H1 (cell line): ENCODE data around the gene GALK1. TPM values are rescaled to one million over a fixed set of nuclear protein-coding genes. Genes with fewer than 3 reads are reported as not detected.

Experiments used
- CTCF ChIA-PET: fragments of 300-600 bp; sonication (Branson Sonifier 250); formaldehyde crosslinking; loops from one replicate; lab custom pipeline; 2021; ENCODE audit not compliant: partially characterized antibody; lab: Charles Lee
- POLR2A ChIA-PET: fragments of 300-600 bp; sonication (Branson Sonifier 250); formaldehyde crosslinking; loops from one replicate; lab custom pipeline; 2021; ENCODE audit warnings: inconsistent platforms; ENCODE audit not compliant: partially characterized antibody; lab: Charles Lee
- DNase-seq, 2 experiments: peaks; one replicate each; pipeline versions ENCODE4 v3.0.0 to v3.0.0-alpha.2; 2010 to 2022; ENCODE audit warnings: low spot score in 2 of 2, low read depth in 1 of 2, mixed read lengths in 1 of 2
- FAIRE-seq: peaks from 2 replicates; lab custom pipeline; 2011; peaks lifted over from hg19 to GRCh38; lab: Jason Lieb, UNC
- H2AFZ ChIP-seq: 2 replicates; pipeline ENCODE4 v1.8.1; 2012; ENCODE audit warnings: low read length, inconsistent platforms
- H2AK5ac ChIP-seq: 2 replicates; pipeline ENCODE4 v1.6.1; 2013; ENCODE audit warnings: low read depth, low read length
- H2BK120ac ChIP-seq: replicated peaks from 2 replicates; pipeline ENCODE3; 2013; ENCODE audit warnings: low read depth, low read length, inconsistent platforms
- H2BK12ac ChIP-seq: 2 replicates; pipeline ENCODE4 v1.6.1; 2013; ENCODE audit warnings: low read depth, low read length
- H2BK15ac ChIP-seq: 2 replicates; pipeline ENCODE4 v1.6.1; 2013; ENCODE audit warnings: low read length
- H2BK20ac ChIP-seq: 2 replicates; pipeline ENCODE4 v1.6.1; 2013; ENCODE audit warnings: low read length
- H2BK5ac ChIP-seq: 2 replicates; pipeline ENCODE4 v1.6.1; 2013; ENCODE audit warnings: low read depth, low read length
- H3K14ac ChIP-seq: 2 replicates; pipeline ENCODE4 v1.6.1; 2013; ENCODE audit warnings: inconsistent platforms; ENCODE audit not compliant: insufficient read length
- H3K18ac ChIP-seq: 2 replicates; pipeline ENCODE4 v1.6.1; 2013; ENCODE audit warnings: low read length; ENCODE audit errors: extremely low read depth
- H3K23ac ChIP-seq: 2 replicates; pipeline ENCODE4 v1.6.1; 2013; ENCODE audit warnings: inconsistent platforms; ENCODE audit not compliant: insufficient read length
- H3K23me2 ChIP-seq: 2 replicates; pipeline ENCODE4 v1.6.1; 2013; ENCODE audit warnings: low read depth, low read length
- H3K27ac ChIP-seq: 2 replicates; pipeline ENCODE4 v1.6.1; 2011; ENCODE audit warnings: low read depth, low read length, inconsistent platforms
- H3K27me3 ChIP-seq, 4 experiments: replicated peaks in 1 of 4; 1 replicate in 1 of 4; 2 replicates in 3 of 4; pipeline versions ENCODE4 v1.6.1 to v1.8.1; 2011 to 2013; ENCODE audit warnings: low read length in 3 of 4, mild to moderate bottlenecking in 3 of 4, inconsistent platforms in 2 of 4, mixed read lengths in 2 of 4, moderate library complexity in 1 of 4; ENCODE audit not compliant: control insufficient read depth in 3 of 4, insufficient read depth in 3 of 4; ENCODE audit errors: extremely low read depth in 1 of 4
- H3K36me3 ChIP-seq, 4 experiments: 2 replicates each; pipeline versions ENCODE4 v1.6.1 to v1.8.1; 2011 to 2013; ENCODE audit warnings: mild to moderate bottlenecking in 4 of 4, low read length in 3 of 4, moderate library complexity in 2 of 4, control low read depth in 1 of 4, inconsistent platforms in 1 of 4; ENCODE audit not compliant: insufficient read depth in 4 of 4, control insufficient read depth in 2 of 4
- H3K4ac ChIP-seq: replicated peaks from 2 replicates; pipeline ENCODE3; 2013; ENCODE audit warnings: low read length, low read depth, mixed read lengths, inconsistent platforms; ENCODE audit not compliant: insufficient read length
- H3K4me1 ChIP-seq, 4 experiments: replicated peaks in 1 of 4; 1 replicate in 1 of 4; 2 replicates in 3 of 4; pipeline versions ENCODE4 v1.6.1 to v1.8.1; 2011 to 2013; ENCODE audit warnings: low read length in 3 of 4, inconsistent platforms in 2 of 4, mixed read lengths in 1 of 4; ENCODE audit not compliant: insufficient read depth in 4 of 4, control insufficient read depth in 3 of 4
- H3K4me2 ChIP-seq, 2 experiments: 2 replicates each; pipeline versions ENCODE4 v1.6.1 to v1.8.1; 2011 to 2013; ENCODE audit warnings: low read depth in 2 of 2, low read length in 2 of 2, control low read depth in 1 of 2, inconsistent platforms in 1 of 2, mild to moderate bottlenecking in 1 of 2; ENCODE audit not compliant: insufficient read depth in 1 of 2
- H3K4me3 ChIP-seq, 4 experiments: fragments of 200-600, 300-600 bp in 1 of 4; sonication (generic), shearing (Covaris generic), sonication (Bioruptor Twin) in 1 of 4; 2 replicates each; pipeline versions ENCODE4 v1.5.1 to v1.8.1; 2011 to 2016; ENCODE audit warnings: low read length in 4 of 4, low read depth in 3 of 4, control low read depth in 2 of 4, inconsistent platforms in 2 of 4, mild to moderate bottlenecking in 2 of 4, mixed read lengths in 1 of 4, moderate library complexity in 1 of 4; ENCODE audit not compliant: insufficient read depth in 2 of 4; ENCODE audit errors: extremely low read depth in 1 of 4
- H3K56ac ChIP-seq: replicated peaks from 2 replicates; pipeline ENCODE3; 2013; ENCODE audit warnings: low read depth, mild to moderate bottlenecking, mixed read lengths, low read length, inconsistent platforms; ENCODE audit not compliant: insufficient read length
- H3K79me1 ChIP-seq: 2 replicates; pipeline ENCODE4 v1.6.1; 2013; ENCODE audit warnings: low read depth, low read length, control low read depth
- H3K79me2 ChIP-seq, 2 experiments: 2 replicates each; pipeline versions ENCODE4 v1.6.1 to v1.8.1; 2012 to 2013; ENCODE audit warnings: low read length in 2 of 2, mild to moderate bottlenecking in 2 of 2, inconsistent platforms in 1 of 2; ENCODE audit not compliant: insufficient read depth in 2 of 2, control insufficient read depth in 1 of 2
- H3K9ac ChIP-seq, 4 experiments: replicated peaks in 1 of 4; 1 replicate in 1 of 4; 2 replicates in 3 of 4; pipeline versions ENCODE4 v1.6.1 to v1.8.1; 2011 to 2013; ENCODE audit warnings: low read depth in 3 of 4, low read length in 3 of 4, control low read depth in 2 of 4, mild to moderate bottlenecking in 2 of 4, moderate library complexity in 2 of 4, inconsistent platforms in 1 of 4; ENCODE audit errors: extremely low read depth in 1 of 4
- H3K9me3 ChIP-seq, 2 experiments: 2 replicates each; pipeline versions ENCODE4 v1.6.1 to v1.8.1; 2012 to 2013; ENCODE audit warnings: mild to moderate bottlenecking in 2 of 2, moderate library complexity in 2 of 2, control low read depth in 1 of 2, inconsistent platforms in 1 of 2, low read depth in 1 of 2, low read length in 1 of 2, mixed read lengths in 1 of 2; ENCODE audit not compliant: insufficient read depth in 2 of 2
- H4K20me1 ChIP-seq, 2 experiments: replicated peaks in 1 of 2; 2 replicates each; pipeline versions ENCODE3 to v1.8.1; 2011 to 2013; ENCODE audit warnings: inconsistent platforms in 2 of 2, low read length in 2 of 2, mild to moderate bottlenecking in 1 of 2; ENCODE audit not compliant: insufficient read depth in 2 of 2, control insufficient read depth in 1 of 2
- H4K5ac ChIP-seq: 2 replicates; pipeline ENCODE4 v1.6.1; 2013; ENCODE audit warnings: low read length, low read depth, mixed read lengths, inconsistent platforms; ENCODE audit not compliant: insufficient read length
- H4K8ac ChIP-seq: 2 replicates; pipeline ENCODE4 v1.8.0; 2013; ENCODE audit warnings: mild to moderate bottlenecking, moderate library complexity, low read length, inconsistent platforms; ENCODE audit not compliant: insufficient read depth; ENCODE audit errors: extremely low read depth
- H4K91ac ChIP-seq: replicated peaks from 2 replicates; pipeline ENCODE3; 2013; ENCODE audit warnings: low read length, mixed read lengths, inconsistent platforms; ENCODE audit not compliant: insufficient read length
- EZH2 ChIP-seq: fragments of 200-600 bp; sonication (generic); IDR thresholded peaks from 2 replicates; pipeline ENCODE4 v1.7.1; 2012; ENCODE audit warnings: low read depth, mild to moderate bottlenecking, moderate library complexity, low read length, inconsistent platforms; ENCODE audit not compliant: severe bottlenecking
- POLR2AphosphoS5 ChIP-seq: IDR thresholded peaks from 2 replicates; pipeline ENCODE4 v1.6.1; 2011; ENCODE audit warnings: low read depth, low read length
- RAD21 ChIP-seq, 2 experiments: IDR thresholded peaks in 1 of 2; conservative IDR thresholded peaks in 1 of 2; 2 replicates each; pipeline ENCODE4 v1.6.1; 2011; ENCODE audit warnings: low read depth in 2 of 2, low read length in 2 of 2, improper control_type of control experiment in 1 of 2, inconsistent platforms in 1 of 2, mild to moderate bottlenecking in 1 of 2, moderate library complexity in 1 of 2
- TBP ChIP-seq: IDR thresholded peaks from 2 replicates; pipeline ENCODE4 v1.6.1; 2011; ENCODE audit warnings: low read depth, low read length, improper control_type of control experiment
- WGBS, 2 experiments: shearing (Covaris generic) in 1 of 2; methylation state at CpG; one replicate each; pipeline versions ENCODE4 v1.1.6 to v1.1.7; 2013 to 2015; ENCODE audit warnings: low lambda C conversion rate in 2 of 2, mixed read lengths in 2 of 2, inconsistent platforms in 1 of 2, low coverage in 1 of 2, missing lambda C conversion rate in 1 of 2; ENCODE audit not compliant: insufficient replicate concordance in 2 of 2, insufficient coverage in 1 of 2, insufficient read length in 1 of 2; ENCODE audit errors: extremely low coverage in 1 of 2, missing lambda C conversion rate in 1 of 2; 5-methylcytosine and 5-hydroxymethylcytosine counted together
- polyA plus RNA-seq, 7 experiments: library from polyadenylated mRNA; depleted of rRNA in 3 of 7; stranded (reverse) in 5 of 7; unstranded in 2 of 7; fragments of >200 nt in 5 of 7; fragments of 200-250 nt in 2 of 7; gene quantifications; 1 replicate in 5 of 7; 2 replicates in 1 of 7; 4 replicates in 1 of 7; pipeline versions ENCODE4 v1.2.1 to v1.2.3, GENCODE V29; 2011 to 2013; ENCODE audit warnings: missing spikeins in 2 of 7, mixed read lengths in 2 of 7
- total RNA-seq: library from RNA; stranded (reverse); fragmentation: NEBNext Ultra II Directional; extraction: Animal tissue kit (Norgen Biotek cat#: 25700); gene quantifications from 2 replicates; pipeline ENCODE4 v1.2.1, GENCODE V29; 2021

Gene GALK1
- total and polyA plus RNA-seq, 2 of the 8 experiments (the other 6 are each of a cell fraction or from before 2014, with no cell fraction given) = 34.1 to 47.9 TPM

DNA sequence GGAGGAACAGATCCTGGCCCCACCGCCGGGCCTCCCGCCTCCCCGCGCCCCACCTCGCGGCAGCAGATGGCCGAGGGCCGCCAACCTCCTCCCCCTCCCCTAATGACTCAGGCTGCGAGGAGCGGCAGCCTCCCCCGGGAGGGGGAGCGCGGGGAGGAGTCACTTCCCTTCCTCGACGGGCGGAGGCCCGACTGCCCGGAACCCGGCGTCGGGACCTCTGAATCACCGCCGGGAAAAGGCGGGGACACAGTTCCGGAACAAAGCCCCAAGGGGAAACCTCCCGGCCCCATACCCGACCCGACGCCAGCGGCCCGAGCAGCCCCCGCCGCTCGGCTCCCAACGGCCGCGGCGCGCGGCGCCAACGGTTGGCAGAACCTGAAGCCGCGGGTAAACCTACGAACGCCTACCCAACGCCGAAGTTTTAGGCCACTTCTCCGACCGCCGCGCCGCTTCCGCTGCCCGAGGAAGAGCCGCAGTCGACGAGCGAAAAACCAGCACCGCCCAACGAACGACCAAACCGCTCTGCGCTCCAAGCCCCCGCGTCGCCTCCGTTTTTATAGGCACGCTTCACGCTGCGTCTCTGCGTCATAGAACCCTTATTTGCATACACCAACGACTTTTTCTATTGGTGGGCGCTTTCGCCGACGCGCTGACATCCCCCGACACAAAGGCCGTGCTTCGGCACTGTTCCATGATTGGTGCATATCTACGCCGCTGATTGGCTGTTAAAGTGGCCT, 14.4 kb upstream of the GALK1 start:
- H4K91ac ChIP-seq = no peak overlapping the region
- H3K14ac ChIP-seq = no peak overlapping the region
- H4K5ac ChIP-seq = peak overlapping the region; percentile 75
- peaks cover 3 to 28% of the 10 kb centered on the region in 2 experiments; a peak in 3 of 4 replicates for H3K79me2 ChIP-seq
- no peaks in the 10 kb centered on the region for H3K27me3 ChIP-seq
- peak overlapping the region; percentile 92 for H3K27ac ChIP-seq
- peak overlapping the region; percentile 75 to 93 (median 86) for H3K4me3 ChIP-seq
- ChIA-PET CTCF (interaction anchor here (0.6 to 21.4 kb wide), 8 partner anchors 14 to 146 kb away, joined by 3 to 359 read pairs (median 3); partner anchors contain the start of genes GALK1, RECQL5, SAP30BP and SMIM5), POLR2A (interaction anchor here (0.6 to 8.5 kb wide), 102 partner anchors 9 to 1507 kb away, joined by 3 to 425 read pairs (median 4); partner anchors contain the start of genes AANAT, FDXR, GALK1 and ITGB4)
- no peak overlapping the region for H2BK15ac ChIP-seq
- H3K4me1 ChIP-seq = peaks cover 0 to 10% (median 7%) of the 10 kb centered on the region in 4 experiments; a peak in 6 of 7 replicates
- no peak overlapping the region for H2BK20ac ChIP-seq
- H4K20me1 ChIP-seq = peaks cover 10 to 12% of the 10 kb centered on the region in 2 experiments
- H4K8ac ChIP-seq = peak overlapping the region; percentile 96; the same call in 1 of the 2 replicates
- H3K4ac ChIP-seq = no peak overlapping the region
- H2BK5ac ChIP-seq = peak overlapping the region; percentile 67; the same call in 1 of the 2 replicates
- H3K56ac ChIP-seq = peak overlapping the region; percentile 88
- FAIRE-seq = peak; percentile 94
- H2BK12ac ChIP-seq = no peak overlapping the region
- WGBS, 2 experiments = 1% methylated on average over 71 of the region's 84 CpGs; no CpG with 5 or more reads in 1 of the 2 experiments
- H2AFZ ChIP-seq = no peak overlapping the region
- H3K9me3 ChIP-seq = no peaks in the 10 kb centered on the region
- peak overlapping the region; percentile 81 to 98 (median 97) for H3K9ac ChIP-seq
- peak overlapping the region; percentile 52 to 82 for H3K4me2 ChIP-seq
- DNase-seq = peak; percentile 94 to 98
- H3K79me1 ChIP-seq = no peaks in the 10 kb centered on the region
- H3K23ac ChIP-seq = no peak overlapping the region
- no peaks in the 10 kb centered on the region for H3K23me2 ChIP-seq
- H3K18ac ChIP-seq = 0 out of 2 replicates have a peak overlapping the region, but pooled peaks have one; percentile 65
- no peak overlapping the region for H2AK5ac ChIP-seq
- H3K36me3 ChIP-seq = peaks cover 0 to 29% (median 14%) of the 10 kb centered on the region in 4 experiments; a peak in 5 of 8 replicates
- no peak overlapping the region for H2BK120ac ChIP-seq
- TF ChIP-seq EZH2 (no peak), POLR2AphosphoS5 (peak; percentile 100), TBP (peak; percentile 99), RAD21 (IDR thresholded peaks at IDR 0.05 in 1 of 2, conservative IDR thresholded peaks at IDR 0.05 in 1 of 2; ENCODE audit: low read depth in 2 of 2, low read length in 2 of 2) (no peak)
